NCI-H187 treated with DMSO at 0.1 percent for 48 hours (cell line): ENCODE measurements around the gene KCNK16.

ENCODE experiments used
- DNase-seq: peaks from one replicate; lab custom pipeline; 2025; lab: John Stamatoyannopoulos, UW

KCNK16 gene

DNA sequence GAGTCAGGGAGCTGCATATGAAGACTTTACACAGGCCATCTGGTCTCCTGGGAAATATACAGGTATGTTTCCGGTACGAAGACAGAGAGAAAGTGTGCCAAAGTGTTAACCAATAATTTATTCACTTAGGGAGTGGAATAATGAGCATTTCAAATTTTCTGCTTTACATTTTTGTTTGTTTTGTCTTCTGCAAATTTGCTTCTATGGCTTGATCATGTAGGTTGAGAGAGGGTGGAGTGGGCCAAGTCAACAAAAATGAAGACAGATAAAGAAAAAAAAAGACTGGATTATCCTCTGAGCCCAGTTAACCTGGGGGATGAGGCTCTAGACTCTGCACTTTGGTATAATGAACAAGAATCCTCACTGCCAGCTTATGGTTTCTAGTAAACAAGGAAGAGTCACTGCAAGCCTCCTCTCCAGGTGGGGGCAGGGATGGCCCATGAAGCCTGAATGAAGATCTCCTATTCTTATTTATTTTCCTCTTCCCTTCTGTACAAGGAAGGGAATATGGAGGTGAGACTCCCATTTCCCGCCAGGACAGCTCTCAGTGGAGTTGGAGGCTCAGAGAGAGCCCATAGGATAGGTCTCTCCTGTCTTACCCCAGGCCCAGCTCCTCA lies 46.0 kb downstream of the KCNK16 start:
- no peak for DNase-seq

GRCh38 chr6:39274903-39275302 lies 47.6 kb downstream of the KCNK16 start:
- DNase-seq, result no peak

DNA sequence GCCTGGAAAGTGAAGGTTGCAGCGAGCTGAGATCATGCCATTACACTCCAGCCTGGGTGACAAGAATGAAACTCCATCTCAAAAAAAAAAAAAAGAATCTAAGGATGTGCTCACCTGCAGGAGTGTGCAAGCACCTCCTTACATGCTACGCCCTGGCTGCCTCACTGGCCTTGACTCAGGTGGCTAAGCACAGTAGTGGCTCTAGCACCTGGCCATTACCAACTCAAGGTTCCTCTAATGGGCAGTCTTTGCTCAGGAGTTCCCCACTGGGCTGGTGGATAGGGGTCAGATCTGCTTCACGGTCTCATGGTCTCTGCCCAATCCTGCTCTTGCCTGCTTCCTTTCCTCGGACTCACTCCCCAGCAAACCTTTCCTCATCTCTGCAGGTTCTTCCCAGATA lies 48.0 kb downstream of the KCNK16 start:
- no peak for DNase-seq

GRCh38 chr6:39273406-39273821 lies 49.1 kb downstream of the KCNK16 start:
- DNase-seq, result no peak

GRCh38 chr6:39269961-39270360 lies 52.5 kb downstream of the KCNK16 start:
- DNase-seq, result no peak

DNA sequence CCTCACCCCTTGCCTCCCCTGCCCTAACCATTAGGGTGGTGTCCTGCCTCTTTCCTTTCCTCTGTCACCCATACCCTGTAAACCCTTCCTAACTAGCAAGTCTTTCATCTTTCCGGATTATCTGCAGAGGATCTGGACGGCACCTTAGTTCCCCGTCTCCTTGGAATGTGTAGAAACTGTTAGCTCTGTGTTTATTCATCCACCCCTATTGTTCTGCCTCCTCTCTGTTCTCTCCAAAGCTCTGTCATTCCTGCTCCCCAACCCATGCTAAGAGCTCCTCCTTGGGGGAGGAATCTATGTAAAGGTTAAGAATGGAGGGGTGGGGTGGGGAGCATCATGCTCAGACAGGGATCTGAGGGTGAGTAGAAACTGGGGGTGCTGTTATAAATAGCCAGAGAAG lies 53.8 kb downstream of the KCNK16 start:
- DNase-seq, result no peak

GRCh38 chr6:39268171-39268570 lies 54.3 kb downstream of the KCNK16 start:
- peak; percentile 44 for DNase-seq

DNA sequence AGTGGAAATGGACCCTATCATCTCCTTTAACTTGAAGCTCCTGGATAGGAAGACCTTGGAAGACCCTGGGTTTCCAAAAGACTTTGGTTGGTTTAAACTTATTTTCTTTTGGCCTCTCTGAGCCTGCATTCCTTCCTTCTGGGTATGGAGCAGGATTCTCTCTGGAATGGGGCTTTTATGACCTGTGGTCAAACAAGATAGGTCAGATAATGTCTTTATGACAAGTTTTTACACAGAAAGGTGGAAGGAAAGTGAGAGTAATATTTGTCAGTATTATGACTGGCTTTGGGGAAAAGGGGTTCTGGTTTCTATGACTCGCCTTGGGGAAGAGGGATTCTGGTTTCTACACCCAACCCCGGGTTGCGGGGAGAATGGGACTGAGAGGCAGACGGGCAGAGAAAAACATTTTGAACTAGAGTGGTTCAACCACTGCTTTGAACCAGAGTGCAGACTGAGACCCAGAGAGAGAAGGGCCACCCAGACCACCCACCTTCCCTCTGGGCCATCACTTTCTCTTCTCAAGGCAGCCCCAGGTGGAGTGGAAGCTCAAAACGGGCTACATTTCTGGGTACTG lies 55.6 kb downstream of the KCNK16 start:
- DNase-seq, result no peak

- DNase-seq, result peak; percentile 26
These were observed 56.1 kb downstream of the KCNK16 start for GRCh38 chr6:39266375-39266774.
